ENCODE results near the gene CLSTN2.
A peak's percentile ranks its signal among the peaks of the same experiment; 100 is the strongest.

Gene CLSTN2

GRCh38 chr3:139948467-139948866 lies 13.5 kb downstream of the CLSTN2 start:
- DNase-seq (ENCODE audit: low read depth in 1 of 2, low spot score in 1 of 2) = no peak
- no peak for TF ChIP-seq JUND (IDR thresholded peaks at IDR 0.05; ENCODE audit: low read depth)
- in situ Hi-C loops (cut with HindIII; ENCODE audit: low pct_unique_long_range_greater_than_20kb, low sequenced_read_pairs) = no loop called here

GRCh38 chr3:139948898-139949297 lies 13.9 kb downstream of the CLSTN2 start:
- no peak for TF ChIP-seq JUND (IDR thresholded peaks at IDR 0.05; ENCODE audit: low read depth)
- in situ Hi-C loops (cut with HindIII; ENCODE audit: low pct_unique_long_range_greater_than_20kb, low sequenced_read_pairs) = no loop called here
- no peak for DNase-seq (ENCODE audit: low read depth in 1 of 2, low spot score in 1 of 2)

GRCh38 chr3:139953131-139953910 lies 18.3 kb downstream of the CLSTN2 start:
- TF ChIP-seq JUND (IDR thresholded peaks at IDR 0.05; ENCODE audit: low read depth) = no peak
- in situ Hi-C loops (cut with HindIII; ENCODE audit: low pct_unique_long_range_greater_than_20kb, low sequenced_read_pairs) = no loop called here
- DNase-seq (ENCODE audit: low read depth in 1 of 2, low spot score in 1 of 2) = no peak

- no peak for DNase-seq (ENCODE audit: low read depth in 1 of 2, low spot score in 1 of 2)
These were observed 19.3 kb downstream of the CLSTN2 start for GRCh38 chr3:139954146-139954860.

GRCh38 chr3:139957844-139958243 lies 22.9 kb downstream of the CLSTN2 start:
- no peak for TF ChIP-seq JUND (IDR thresholded peaks at IDR 0.05; ENCODE audit: low read depth)
- in situ Hi-C loops (cut with HindIII; ENCODE audit: low pct_unique_long_range_greater_than_20kb, low sequenced_read_pairs) = no loop called here
- DNase-seq (ENCODE audit: low read depth in 1 of 2, low spot score in 1 of 2) = no peak

More at GRCh38 chr3:139954146-139954860, 19.3 kb downstream of the CLSTN2 start:
- no peak for TF ChIP-seq JUND (IDR thresholded peaks at IDR 0.05; ENCODE audit: low read depth)
- in situ Hi-C loops (cut with HindIII; ENCODE audit: low pct_unique_long_range_greater_than_20kb, low sequenced_read_pairs) = no loop called here

- TF ChIP-seq JUND (IDR thresholded peaks at IDR 0.05; ENCODE audit: low read depth) = no peak
- no peak for DNase-seq (ENCODE audit: low read depth in 1 of 2, low spot score in 1 of 2)
- in situ Hi-C loops (cut with HindIII; ENCODE audit: low pct_unique_long_range_greater_than_20kb, low sequenced_read_pairs) = no loop called here
These were observed 34.4 kb downstream of the CLSTN2 start for GRCh38 chr3:139969386-139969785.

GRCh38 chr3:139970526-139970925 lies 35.5 kb downstream of the CLSTN2 start:
- DNase-seq (ENCODE audit: low read depth in 1 of 2, low spot score in 1 of 2) = peak; percentile 12 to 32
- in situ Hi-C loops (cut with HindIII; ENCODE audit: low pct_unique_long_range_greater_than_20kb, low sequenced_read_pairs) = no loop called here
- TF ChIP-seq JUND (IDR thresholded peaks at IDR 0.05; ENCODE audit: low read depth) = no peak

GRCh38 chr3:139974809-139975425 lies 39.9 kb downstream of the CLSTN2 start:
- TF ChIP-seq JUND (IDR thresholded peaks at IDR 0.05; ENCODE audit: low read depth) = no peak
- in situ Hi-C loops (cut with HindIII; ENCODE audit: low pct_unique_long_range_greater_than_20kb, low sequenced_read_pairs) = no loop called here
- no peak for DNase-seq (ENCODE audit: low read depth in 1 of 2, low spot score in 1 of 2)

GRCh38 chr3:139975594-139976365 lies 40.8 kb downstream of the CLSTN2 start:
- no peak for DNase-seq (ENCODE audit: low read depth in 1 of 2, low spot score in 1 of 2)
- TF ChIP-seq JUND (IDR thresholded peaks at IDR 0.05; ENCODE audit: low read depth) = no peak
- in situ Hi-C loops (cut with HindIII; ENCODE audit: low pct_unique_long_range_greater_than_20kb, low sequenced_read_pairs) = no loop called here

- in situ Hi-C loops (cut with HindIII; ENCODE audit: low pct_unique_long_range_greater_than_20kb, low sequenced_read_pairs) = no loop called here
- no peak for DNase-seq (ENCODE audit: low read depth in 1 of 2, low spot score in 1 of 2)
- no peak for TF ChIP-seq JUND (IDR thresholded peaks at IDR 0.05; ENCODE audit: low read depth)
These were observed 44.0 kb downstream of the CLSTN2 start for GRCh38 chr3:139978966-139979365.

- DNase-seq (ENCODE audit: low read depth in 1 of 2, low spot score in 1 of 2) = no peak
- TF ChIP-seq JUND (IDR thresholded peaks at IDR 0.05; ENCODE audit: low read depth) = no peak
- in situ Hi-C loops (cut with HindIII; ENCODE audit: low pct_unique_long_range_greater_than_20kb, low sequenced_read_pairs) = no loop called here
These were observed 45.0 kb downstream of the CLSTN2 start for GRCh38 chr3:139979991-139980390.

GRCh38 chr3:139982404-139982803 lies 47.4 kb downstream of the CLSTN2 start:
- TF ChIP-seq JUND (IDR thresholded peaks at IDR 0.05; ENCODE audit: low read depth) = no peak
- in situ Hi-C loops (cut with HindIII; ENCODE audit: low pct_unique_long_range_greater_than_20kb, low sequenced_read_pairs) = no loop called here
- DNase-seq (ENCODE audit: low read depth in 1 of 2, low spot score in 1 of 2) = peak; percentile 44

All from T47D (cell line).